Measurements from ENCODE around the gene SRSF2. TPM values are rescaled to one million over a fixed set of nuclear protein-coding genes. Genes with fewer than 3 reads are reported as not detected.
"Not testable (repeated sequence)": the region's sequence is repeated elsewhere in the genome, so short reads cannot be mapped to it uniquely, and the experiment has no call there.

The SRSF2 gene
- total RNA-seq, 8 experiments from 2014 or later, result 68.1 to 302 (median 147) TPM

DNA sequence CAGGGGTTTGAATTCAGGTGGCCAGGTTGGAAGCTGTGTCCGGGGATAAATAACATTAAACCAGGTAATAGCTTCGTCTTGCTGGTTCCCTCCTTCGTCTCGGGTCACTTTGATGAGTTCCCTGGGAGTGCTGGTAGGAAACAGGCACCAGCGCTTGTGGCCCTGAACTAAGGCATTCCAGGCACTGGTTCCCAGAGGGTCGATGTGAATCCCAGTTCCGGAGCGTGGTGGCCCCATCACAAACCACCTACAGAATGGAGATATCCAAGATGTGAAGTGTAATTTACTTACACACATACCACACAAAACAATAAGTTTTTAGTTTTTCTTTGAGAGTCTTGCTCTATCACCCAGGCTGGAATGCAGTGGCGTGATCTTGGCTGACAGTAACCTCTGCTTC, 13.3 kb downstream of the SRSF2 start:
- Histone ChIP-seq H3K27ac (no peak overlapping the region), H3K4me1 (replicated peaks in 1 of 2) (peaks cover 19 to 23% of the 10 kb centered on the region in 2 donors), H3K4me3 (peak overlapping the region in 1 of 5 donors; percentile 69)
- in situ Hi-C loops (cut with MboI; ENCODE audit: low pct_unique_long_range_greater_than_20kb in 2 of 9, low sequenced_read_pairs in 9 of 9, unreplicated experiment in 9 of 9), result loop anchor here in 2 of 9 experiments (25.0 kb wide), 1 partner anchor 187 kb away; the partner anchor contains the start of genes CYGB (in 2 of the 2) and PRCD (in 2 of the 2)
- WGBS, 10 experiments, result 90 to 100% (median 100%) methylated on average over 1 to 5 of the region's 9 CpGs; no CpG with 5 or more reads in 5 of the 10 experiments
- no peak for ATAC-seq (replicated peaks in 6 of 8)

DNA sequence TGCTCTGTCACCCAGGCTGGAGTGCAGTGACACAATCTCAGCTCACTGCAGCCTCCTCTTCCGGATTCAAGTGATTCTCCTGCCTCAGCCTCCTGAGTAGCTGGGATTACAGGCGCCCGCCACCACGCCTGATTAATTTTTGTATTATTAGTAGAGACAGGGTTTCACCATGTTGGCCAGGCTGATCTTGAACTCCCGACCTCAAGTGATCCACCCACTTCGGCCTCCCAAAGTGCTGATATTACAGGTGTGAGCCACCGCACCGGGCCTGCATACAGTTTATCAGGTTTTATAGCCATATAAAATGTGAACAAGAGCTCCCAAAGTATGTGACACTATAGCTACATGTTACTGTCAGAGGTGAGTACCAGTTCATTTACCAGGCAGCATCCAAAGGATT, 14.2 kb downstream of the SRSF2 start:
- in situ Hi-C loops (cut with MboI; ENCODE audit: low pct_unique_long_range_greater_than_20kb in 2 of 9, low sequenced_read_pairs in 9 of 9, unreplicated experiment in 9 of 9), result loop anchor here in 2 of 9 experiments (25.0 kb wide), 1 partner anchor 186 kb away; the partner anchor contains the start of genes CYGB (in 2 of the 2) and PRCD (in 2 of the 2)
- WGBS, 10 experiments, result 67 to 100% (median 95%) methylated on average over 1 to 6 of the region's 8 CpGs; no CpG with 5 or more reads in 2 of the 10 experiments
- not testable (repeated sequence) for H3K4me3 ChIP-seq; ATAC-seq (replicated peaks in 6 of 8); H3K27ac ChIP-seq
- H3K4me1 ChIP-seq (replicated peaks in 1 of 2), result peaks cover 16 to 21% of the 10 kb centered on the region in 2 donors

DNA sequence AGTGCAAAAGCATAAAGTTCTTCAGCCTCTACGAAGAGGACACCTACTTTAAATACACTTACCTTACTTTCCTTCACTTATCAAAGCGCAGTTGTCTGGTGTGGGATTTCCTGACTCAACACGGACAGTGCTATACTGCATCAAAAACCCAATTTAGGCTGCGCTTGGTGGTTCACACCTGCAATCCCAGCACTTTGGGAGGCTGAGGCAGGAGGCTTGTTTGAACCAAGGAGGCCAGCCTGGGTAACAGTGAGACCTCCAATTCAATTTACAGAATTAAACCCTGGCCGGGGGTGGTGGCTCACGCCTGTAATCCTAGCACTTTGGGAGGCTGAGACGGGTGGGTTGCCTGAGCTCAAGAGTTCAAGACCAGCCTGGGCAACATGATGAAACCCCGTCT, 14.9 kb downstream of the SRSF2 start:
- ATAC-seq (replicated peaks in 6 of 8), result no peak
- Histone ChIP-seq H3K4me1 (replicated peaks in 1 of 2) (peaks cover 12 to 16% of the 10 kb centered on the region in 2 donors), H3K27ac (no peak overlapping the region), H3K4me3 (no peak overlapping the region)
- in situ Hi-C loops (cut with MboI; ENCODE audit: low pct_unique_long_range_greater_than_20kb in 2 of 9, low sequenced_read_pairs in 9 of 9, unreplicated experiment in 9 of 9), result loop anchor here in 2 of 9 experiments (25.0 kb wide), 1 partner anchor 185 kb away; the partner anchor contains the start of genes CYGB (in 2 of the 2) and PRCD (in 2 of the 2)
- 68 to 100% (median 93%) methylated on average over 1 to 4 of the region's 8 CpGs; no CpG with 5 or more reads in 3 of the 10 experiments for WGBS, 10 experiments

DNA sequence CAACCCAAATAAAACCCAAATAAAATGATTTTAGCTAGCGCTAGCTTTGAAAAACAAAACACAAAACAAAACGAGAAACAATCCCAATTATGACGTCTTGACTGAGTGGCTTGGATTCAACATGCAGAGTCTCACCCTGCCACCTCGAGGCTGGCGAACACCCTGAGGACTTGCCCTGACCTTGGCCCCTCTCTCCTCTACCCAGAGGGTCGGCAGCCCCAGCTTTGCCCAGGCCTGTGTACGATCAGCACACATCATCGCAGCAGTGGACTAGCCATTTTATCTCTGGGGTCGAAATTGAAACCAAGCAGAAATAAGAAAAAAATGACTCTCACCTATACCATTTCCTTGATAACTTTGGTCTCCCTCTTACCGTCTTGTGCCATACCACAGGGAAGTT, 15.7 kb downstream of the SRSF2 start:
- no peak overlapping the region for H3K27ac ChIP-seq
- peaks cover 12 to 16% of the 10 kb centered on the region in 2 donors for H3K4me1 ChIP-seq (replicated peaks in 1 of 2)
- WGBS, 10 experiments, result 76 to 100% (median 92%) methylated on average over 1 to 7 of the region's 10 CpGs; no CpG with 5 or more reads in 2 of the 10 experiments
- ATAC-seq (replicated peaks in 6 of 8), result no peak
- no peak overlapping the region for H3K4me3 ChIP-seq
- in situ Hi-C loops (cut with MboI; ENCODE audit: low pct_unique_long_range_greater_than_20kb in 2 of 9, low sequenced_read_pairs in 9 of 9, unreplicated experiment in 9 of 9), result loop anchor here in 2 of 9 experiments (25.0 kb wide), 1 partner anchor 184 kb away; the partner anchor contains the start of genes CYGB (in 2 of the 2) and PRCD (in 2 of the 2)

DNA sequence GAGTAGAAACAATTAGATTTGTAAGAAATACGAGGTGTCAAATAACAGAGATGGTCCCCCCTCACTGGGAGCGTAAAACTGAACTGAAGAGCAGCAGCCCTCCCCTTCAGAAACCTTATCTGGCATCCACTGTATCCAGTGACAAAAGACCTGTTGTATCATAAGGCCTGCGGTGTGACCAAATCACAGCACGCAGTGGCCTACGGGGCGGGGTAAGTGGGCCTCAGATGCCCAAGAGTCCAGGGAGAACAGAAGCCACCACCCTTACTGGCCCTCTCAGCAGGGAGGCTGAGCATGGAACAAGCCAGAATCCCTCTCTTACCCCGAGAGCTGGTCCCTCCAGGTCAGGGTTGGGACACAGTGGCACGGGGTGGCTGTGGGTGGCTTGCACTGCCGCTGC, 16.2 kb downstream of the SRSF2 start:
- Histone ChIP-seq H3K4me3 (no peak overlapping the region), H3K4me1 (replicated peaks in 1 of 2) (peaks cover 12 to 16% of the 10 kb centered on the region in 2 donors), H3K27ac (no peak overlapping the region)
- in situ Hi-C loops (cut with MboI; ENCODE audit: low pct_unique_long_range_greater_than_20kb in 2 of 9, low sequenced_read_pairs in 9 of 9, unreplicated experiment in 9 of 9), result loop anchor here in 2 of 9 experiments (25.0 kb wide), 1 partner anchor 184 kb away; the partner anchor contains the start of genes CYGB (in 2 of the 2) and PRCD (in 2 of the 2)
- 80 to 100% (median 95%) methylated on average over 1 to 7 of the region's 9 CpGs; no CpG with 5 or more reads in 2 of the 10 experiments for WGBS, 10 experiments
- ATAC-seq (replicated peaks in 6 of 8), result no peak

DNA sequence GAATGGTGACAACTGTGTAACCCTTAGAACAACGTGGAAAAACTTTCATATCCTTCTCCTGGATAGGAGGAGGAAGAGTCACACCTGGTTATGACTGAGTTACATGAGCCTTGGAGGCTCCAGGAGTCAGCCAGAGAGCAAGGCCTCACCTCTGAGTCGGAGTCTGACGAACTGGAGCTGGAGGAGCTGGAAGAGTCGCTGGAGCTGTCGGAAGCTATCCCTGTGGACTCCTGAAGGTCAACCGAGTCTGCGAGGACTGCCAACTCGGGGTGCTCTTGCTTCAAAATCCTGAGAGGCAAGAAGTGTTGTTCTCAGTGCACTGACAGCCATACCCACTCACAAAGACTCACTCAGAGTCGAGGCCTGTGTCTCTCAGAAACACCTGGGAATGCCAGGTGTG, 16.9 kb downstream of the SRSF2 start:
- 75 to 100% (median 93%) methylated on average over 1 to 8 of the region's 9 CpGs; no CpG with 5 or more reads in 5 of the 10 experiments for WGBS, 10 experiments
- in situ Hi-C loops (cut with MboI; ENCODE audit: low pct_unique_long_range_greater_than_20kb in 2 of 9, low sequenced_read_pairs in 9 of 9, unreplicated experiment in 9 of 9), result loop anchor here in 2 of 9 experiments (25.0 kb wide), 1 partner anchor 183 kb away; the partner anchor contains the start of genes CYGB (in 2 of the 2) and PRCD (in 2 of the 2)
- no peak for ATAC-seq (replicated peaks in 6 of 8)
- Histone ChIP-seq H3K4me3 (no peak overlapping the region), H3K27ac (no peak overlapping the region), H3K4me1 (replicated peaks in 1 of 2) (peaks cover 8 to 13% of the 10 kb centered on the region in 2 donors)

DNA sequence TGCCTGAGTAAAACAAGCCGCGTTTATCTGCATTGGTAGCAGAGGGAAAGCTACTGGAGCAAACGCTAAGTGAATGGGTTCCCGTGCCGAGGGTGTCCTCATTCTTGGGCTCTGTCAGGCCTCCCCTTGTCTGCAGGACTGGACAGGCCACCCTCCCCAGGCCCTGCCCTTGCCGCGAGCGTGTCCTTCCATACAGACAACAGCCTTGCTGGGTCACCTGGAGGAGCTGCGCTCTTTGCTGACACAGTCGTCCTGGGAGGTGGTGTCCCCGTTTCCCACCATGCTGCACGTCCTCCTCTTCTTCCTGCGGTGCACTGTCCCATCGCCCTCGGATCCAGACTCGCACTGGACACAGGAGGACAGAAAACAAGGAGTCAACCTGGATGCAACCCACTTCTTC, 18.6 kb downstream of the SRSF2 start:
- Histone ChIP-seq H3K4me1 (replicated peaks in 1 of 2) (no peaks in the 10 kb centered on the region), H3K27ac (no peak overlapping the region), H3K4me3 (no peak overlapping the region)
- in situ Hi-C loops (cut with MboI; ENCODE audit: low pct_unique_long_range_greater_than_20kb in 2 of 9, low sequenced_read_pairs in 9 of 9, unreplicated experiment in 9 of 9), result loop anchor here in 2 of 9 experiments (25.0 kb wide), 1 partner anchor 181 kb away; the partner anchor contains the start of genes CYGB (in 2 of the 2) and PRCD (in 2 of the 2)
- ATAC-seq (replicated peaks in 6 of 8), result peak in 4 of 8 experiments; percentile 2 to 27 (median 10)
- WGBS, 10 experiments, result 80 to 100% (median 94%) methylated on average over 1 to 15 of the region's 16 CpGs; no CpG with 5 or more reads in 4 of the 10 experiments

DNA sequence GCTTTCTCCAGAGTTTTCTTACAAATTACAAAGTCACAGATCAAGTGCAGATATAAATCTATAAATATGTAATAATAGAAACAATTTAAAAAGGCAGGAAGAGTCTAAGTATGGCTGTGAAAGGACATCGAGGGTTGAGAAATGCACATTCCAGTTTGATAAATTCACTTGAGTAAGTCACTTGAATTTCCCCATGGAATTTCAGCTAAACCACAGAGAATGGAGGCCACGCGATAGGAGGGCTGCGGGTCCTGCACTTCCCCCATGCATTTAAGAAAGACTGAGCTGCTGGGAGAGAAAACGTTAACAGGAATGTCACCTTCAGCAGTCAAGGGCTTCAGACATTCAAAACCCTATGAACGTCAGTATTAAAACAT, 20.3 kb downstream of the SRSF2 start:
- Histone ChIP-seq H3K4me3 (no peak overlapping the region), H3K27ac (no peak overlapping the region), H3K4me1 (replicated peaks in 1 of 2) (peaks cover 0 to under 1% of the 10 kb centered on the region in 2 donors)
- WGBS, 10 experiments, result 4 to 96% (median 60%) methylated on average over 1 to 6 of the region's 6 CpGs; no CpG with 5 or more reads in 3 of the 10 experiments
- no peak for ATAC-seq (replicated peaks in 6 of 8)
- in situ Hi-C loops (cut with MboI; ENCODE audit: low pct_unique_long_range_greater_than_20kb in 2 of 9, low sequenced_read_pairs in 9 of 9, unreplicated experiment in 9 of 9), result loop anchor here in 2 of 9 experiments (25.0 kb wide), 1 partner anchor 180 kb away; the partner anchor contains the start of genes CYGB (in 2 of the 2) and PRCD (in 2 of the 2)

DNA sequence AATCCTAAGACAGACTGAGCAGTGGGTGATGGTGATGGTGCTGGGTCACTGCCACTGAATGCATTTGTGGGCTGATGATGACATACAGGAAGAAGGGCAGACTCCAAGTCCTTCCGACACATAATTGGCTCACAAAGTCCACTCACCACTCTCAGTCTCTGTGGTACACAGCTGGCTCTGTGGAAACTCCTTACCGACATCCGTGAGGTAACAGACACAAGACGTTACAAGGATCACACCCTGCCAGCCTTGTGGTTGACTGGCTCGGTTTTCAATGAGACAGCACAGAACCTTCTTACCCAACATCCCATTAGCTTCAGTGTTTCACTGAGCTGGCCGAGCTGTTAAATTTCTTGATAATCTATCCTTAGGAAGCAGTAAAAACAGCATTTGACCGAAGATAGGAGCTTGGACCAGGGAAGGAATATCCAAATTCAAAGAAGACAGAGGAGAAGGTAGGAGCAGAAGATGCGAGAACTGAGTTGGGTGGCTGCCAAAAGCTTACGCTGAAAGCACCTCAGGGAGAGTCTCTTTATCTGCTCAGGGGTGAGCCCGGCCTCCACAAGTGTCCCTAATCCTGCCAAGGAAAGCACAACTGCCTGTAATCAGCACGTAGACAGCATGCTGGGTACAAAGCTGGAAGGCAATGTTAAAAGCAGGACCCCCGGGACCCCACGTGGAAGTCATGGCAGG, 20.8 kb downstream of the SRSF2 start:
- WGBS, 10 experiments, result 29 to 98% (median 89%) methylated on average over 1 to 11 of the region's 13 CpGs
- in situ Hi-C loops (cut with MboI; ENCODE audit: low pct_unique_long_range_greater_than_20kb in 2 of 9, low sequenced_read_pairs in 9 of 9, unreplicated experiment in 9 of 9), result loop anchor here in 2 of 9 experiments (25.0 kb wide), 1 partner anchor 179 kb away; the partner anchor contains the start of genes CYGB (in 2 of the 2) and PRCD (in 2 of the 2)

DNA sequence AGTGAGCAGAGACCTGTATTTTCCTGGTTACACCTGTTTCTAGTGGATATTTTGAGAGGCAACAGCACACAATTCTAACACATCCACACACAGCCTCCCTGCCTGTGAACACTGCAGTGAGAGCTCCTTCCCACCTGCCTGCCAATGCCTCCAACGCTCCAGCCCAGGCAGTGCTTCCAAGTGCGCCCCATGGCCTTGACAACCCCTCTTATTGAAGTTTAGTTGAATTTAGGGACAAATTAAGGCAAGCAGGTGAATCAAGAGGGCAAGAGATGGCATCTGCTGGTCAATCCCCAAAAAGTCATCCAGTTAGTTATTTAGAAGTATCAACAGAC, 21.7 kb downstream of the SRSF2 start:
- Histone ChIP-seq H3K27ac (no peak overlapping the region), H3K4me1 (replicated peaks in 1 of 2) (peaks cover 8 to 10% of the 10 kb centered on the region in 2 donors), H3K4me3 (no peak overlapping the region)
- WGBS, 10 experiments, result 93 to 100% (median 100%) methylated on average over 1 to 2 of the region's 2 CpGs; no CpG with 5 or more reads in 5 of the 10 experiments
- in situ Hi-C loops (cut with MboI; ENCODE audit: low pct_unique_long_range_greater_than_20kb in 2 of 9, low sequenced_read_pairs in 9 of 9, unreplicated experiment in 9 of 9), result loop anchor here in 2 of 9 experiments (25.0 kb wide), 1 partner anchor 178 kb away; the partner anchor contains the start of genes CYGB (in 2 of the 2) and PRCD (in 2 of the 2)
- ATAC-seq (replicated peaks in 6 of 8), result no peak

More for the DNA sequence above, 20.8 kb downstream of the SRSF2 start:
- Histone ChIP-seq H3K4me1 (replicated peaks in 1 of 2) (peaks cover 4 to 6% of the 10 kb centered on the region in 2 donors), H3K27ac (no peak overlapping the region), H3K4me3 (no peak overlapping the region)
- peak in 2 of 8 experiments; percentile 62 to 78 for ATAC-seq (replicated peaks in 6 of 8)

DNA sequence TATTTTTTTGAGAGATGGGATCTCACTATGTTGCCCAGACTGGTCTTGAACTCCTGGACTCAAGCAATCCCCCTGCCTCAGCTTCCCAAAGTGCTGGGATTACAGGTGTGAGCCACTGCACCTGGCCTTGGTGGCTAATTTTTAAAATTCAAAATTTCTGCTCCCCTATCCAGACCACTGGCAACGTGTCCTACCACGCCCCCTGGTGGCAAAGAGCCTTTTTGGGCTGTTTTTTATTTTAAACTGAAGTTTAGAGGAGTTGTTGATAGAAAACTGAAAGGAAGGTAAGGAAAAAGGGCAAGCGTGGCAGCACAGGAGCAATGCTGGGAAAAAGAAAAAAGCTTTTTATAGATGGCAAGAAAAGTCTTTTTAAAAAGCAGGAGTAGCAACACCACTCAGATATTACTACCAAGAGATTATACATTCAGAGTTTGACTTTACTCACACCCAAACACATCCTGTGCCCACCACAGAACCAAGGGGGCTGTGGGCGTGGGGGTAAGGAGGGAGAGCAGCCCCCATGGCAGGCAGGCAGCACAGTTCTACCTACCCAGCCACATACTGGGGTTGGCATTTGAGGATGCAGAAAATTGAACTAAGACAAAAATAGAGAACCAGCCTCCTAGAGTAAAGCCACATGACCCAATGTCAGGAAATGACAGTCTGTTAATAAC, 22.2 kb downstream of the SRSF2 start:
- no peak overlapping the region for H3K4me3 ChIP-seq
- no peak for ATAC-seq (replicated peaks in 6 of 8)
- peaks cover 8 to 10% of the 10 kb centered on the region in 2 donors for H3K4me1 ChIP-seq (replicated peaks in 1 of 2)
- no peak overlapping the region for H3K27ac ChIP-seq
- in situ Hi-C loops (cut with MboI; ENCODE audit: low pct_unique_long_range_greater_than_20kb in 2 of 9, low sequenced_read_pairs in 9 of 9, unreplicated experiment in 9 of 9), result loop anchor here in 2 of 9 experiments (25.0 kb wide), 1 partner anchor 178 kb away; the partner anchor contains the start of genes CYGB (in 2 of the 2) and PRCD (in 2 of the 2)
- WGBS, 10 experiments, result 0 to 60% (median 33%) methylated on average over 1 to 3 of the region's 4 CpGs; no CpG with 5 or more reads in 1 of the 10 experiments

DNA sequence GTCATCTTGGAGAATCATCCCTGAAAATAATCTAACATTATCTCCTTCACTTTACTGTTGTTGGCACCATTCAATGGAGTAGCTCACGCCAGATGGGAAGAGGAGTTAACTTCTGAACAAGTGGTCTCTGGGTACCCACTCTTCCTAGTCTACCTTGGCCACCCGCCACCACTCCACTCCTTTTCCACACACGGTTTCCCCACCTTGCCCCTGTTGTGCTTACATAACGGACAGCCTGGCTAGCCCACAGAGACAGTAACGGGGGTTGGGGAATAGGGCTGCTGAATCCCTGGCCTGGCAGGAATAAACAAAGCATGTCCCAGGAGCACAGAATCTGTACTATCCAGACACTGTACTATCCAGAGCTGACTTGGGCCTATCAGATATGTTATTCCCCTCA, 22.8 kb downstream of the SRSF2 start:
- ATAC-seq (replicated peaks in 6 of 8), result no peak
- in situ Hi-C loops (cut with MboI; ENCODE audit: low pct_unique_long_range_greater_than_20kb in 2 of 9, low sequenced_read_pairs in 9 of 9, unreplicated experiment in 9 of 9), result loop anchor here in 2 of 9 experiments (25.0 kb wide), 1 partner anchor 177 kb away; the partner anchor contains the start of genes CYGB (in 2 of the 2) and PRCD (in 2 of the 2)
- WGBS, 10 experiments, result 57 to 100% (median 89%) methylated on average over 1 to 4 of the region's 5 CpGs; no CpG with 5 or more reads in 3 of the 10 experiments
- Histone ChIP-seq H3K4me1 (replicated peaks in 1 of 2) (peaks cover 10 to 12% of the 10 kb centered on the region in 2 donors), H3K27ac (no peak overlapping the region), H3K4me3 (no peak overlapping the region)
